ENCODE results near the gene NEAT1. TPM values are rescaled to one million over a fixed set of nuclear protein-coding genes. Genes with fewer than 3 reads are reported as not detected.

The NEAT1 gene
- polyA plus RNA-seq, 12 donors = 34.5 to 182 (median 65.4) TPM

Other genes with a start within 250 kb of the NEAT1 start
- 100 to 1,000 TPM in 2 of 12 donors, 10 to 100 TPM in 9, not detected in 1; 64.7 to 140 (median 73.6) TPM for gene CAPN1, start 240.9 kb upstream of the NEAT1 start, polyA plus RNA-seq (ENCODE audit: insufficient read length in 12 of 12)
- gene POLA2, start 160.8 kb upstream of the NEAT1 start, polyA plus RNA-seq (ENCODE audit: insufficient read length in 12 of 12) = 10 to 100 TPM in 11 of 12 donors, not detected in 1; 30.7 to 52.6 (median 39.3) TPM
- 10 to 100 TPM in 11 of 12 donors, not detected in 1; 19.6 to 38.6 (median 27.5) TPM for gene CDC42EP2, start 107.9 kb upstream of the NEAT1 start, polyA plus RNA-seq (ENCODE audit: insufficient read length in 12 of 12)
- 10 to 100 TPM in 11 of 12 donors, not detected in 1; 40.1 to 70.2 (median 51.2) TPM for gene DPF2, start 88.9 kb upstream of the NEAT1 start, polyA plus RNA-seq (ENCODE audit: insufficient read length in 12 of 12)
- under 1 TPM in 9 of 12 donors, not detected in 3; 0.11 to 0.30 (median 0.24) TPM for gene TIGD3, start 68.0 kb upstream of the NEAT1 start, polyA plus RNA-seq (ENCODE audit: insufficient read length in 12 of 12)
- gene SLC25A45, start 40.2 kb upstream of the NEAT1 start, polyA plus RNA-seq (ENCODE audit: insufficient read length in 12 of 12) = 10 to 100 TPM in 1 of 12 donors, 1 to 10 TPM in 10, not detected in 1; 4.2 to 13.5 (median 7.0) TPM
- gene FRMD8, start 36.2 kb upstream of the NEAT1 start, polyA plus RNA-seq (ENCODE audit: insufficient read length in 12 of 12) = 10 to 100 TPM in 5 of 12 donors, 1 to 10 TPM in 6, not detected in 1; 7.2 to 18.0 (median 9.8) TPM
- 100 to 1,000 TPM; 102 to 554 (median 247) TPM for gene MALAT1, start 76.2 kb downstream of the NEAT1 start, polyA plus RNA-seq (ENCODE audit: insufficient read length in 12 of 12)
- gene SCYL1, start 102.3 kb downstream of the NEAT1 start, polyA plus RNA-seq (ENCODE audit: insufficient read length in 12 of 12) = 10 to 100 TPM in 11 of 12 donors, not detected in 1; 34.0 to 60.9 (median 40.9) TPM
- gene LTBP3, start 135.6 kb downstream of the NEAT1 start, polyA plus RNA-seq (ENCODE audit: insufficient read length in 12 of 12) = 100 to 1,000 TPM in 9 of 12 donors, 10 to 100 TPM in 2, not detected in 1; 95.8 to 250 (median 124) TPM
- gene ZNRD2, start 147.7 kb downstream of the NEAT1 start, polyA plus RNA-seq (ENCODE audit: insufficient read length in 12 of 12) = 10 to 100 TPM in 11 of 12 donors, not detected in 1; 44.9 to 82.2 (median 57.8) TPM
- 10 to 100 TPM in 11 of 12 donors, not detected in 1; 22.5 to 55.2 (median 29.4) TPM for gene FAM89B, start 149.7 kb downstream of the NEAT1 start, polyA plus RNA-seq (ENCODE audit: insufficient read length in 12 of 12)
- 100 to 1,000 TPM; 153 to 369 (median 276) TPM for gene EHBP1L1, start 153.3 kb downstream of the NEAT1 start, polyA plus RNA-seq (ENCODE audit: insufficient read length in 12 of 12)
- gene KCNK7, start 173.0 kb downstream of the NEAT1 start, polyA plus RNA-seq (ENCODE audit: insufficient read length in 12 of 12) = 1 to 10 TPM in 5 of 12 donors, under 1 TPM in 5, not detected in 2; 0.27 to 1.8 (median 0.99) TPM
- 10 to 100 TPM in 11 of 12 donors, not detected in 1; 22.6 to 58.3 (median 27.6) TPM for gene MAP3K11, start 191.4 kb downstream of the NEAT1 start, polyA plus RNA-seq (ENCODE audit: insufficient read length in 12 of 12)
- 100 to 1,000 TPM in 1 of 12 donors, 10 to 100 TPM in 10, 1 to 10 TPM in 1; 9.8 to 155 (median 15.6) TPM for gene PCNX3, start 193.0 kb downstream of the NEAT1 start, polyA plus RNA-seq (ENCODE audit: insufficient read length in 12 of 12)
- 10 to 100 TPM in 11 of 12 donors, not detected in 1; 23.3 to 56.0 (median 33.6) TPM for gene SIPA1, start 215.3 kb downstream of the NEAT1 start, polyA plus RNA-seq (ENCODE audit: insufficient read length in 12 of 12)
- gene RELA, start 240.1 kb downstream of the NEAT1 start, polyA plus RNA-seq (ENCODE audit: insufficient read length in 12 of 12) = 10 to 100 TPM in 11 of 12 donors, not detected in 1; 34.7 to 75.7 (median 39.8) TPM

All from muscle of arm (tissue), 12 donors.